SK-N-MC (cell line): Measurements from ENCODE around the gene EFR3B.

Experiments
- DNase-seq: peaks from one replicate; pipeline ENCODE4 v3.0.0-alpha.2; 2011; ENCODE audit warnings: low read depth, low spot score
- H3K27ac ChIP-seq: fragments of 200-600 bp; sonication (generic); 2 replicates; pipeline ENCODE4 v1.5.1; 2016; ENCODE audit warnings: mixed run types
- H3K36me3 ChIP-seq: fragments of 200-600 bp; sonication (generic); 2 replicates; pipeline ENCODE4 v1.6.1; 2017; ENCODE audit warnings: antibody characterized with exemption, low read length, mixed read lengths; ENCODE audit not compliant: insufficient read depth
- H3K4me3 ChIP-seq: fragments of 200-600 bp; sonication (generic); 2 replicates; pipeline ENCODE4 v1.5.1; 2016
- H3K9ac ChIP-seq: fragments of 200-600 bp; sonication (generic); 2 replicates; pipeline ENCODE4 v1.8.0; 2017; ENCODE audit warnings: mixed run types, mixed read lengths; ENCODE audit not compliant: insufficient read length
- H3K9me3 ChIP-seq: fragments of 200-600 bp; sonication (generic); 2 replicates; pipeline ENCODE4 v1.6.1; 2017; ENCODE audit warnings: low read depth, mild to moderate bottlenecking, antibody characterized with exemption, low read length, moderate library complexity, mixed read lengths
- EZH2 ChIP-seq: fragments of 200-600 bp; sonication (generic); IDR thresholded peaks from one replicate; pipeline ENCODE4 v1.6.1; 2017; ENCODE audit warnings: antibody characterized with exemption
- FOXP2 ChIP-seq: optimal IDR thresholded peaks from 2 replicates; pipeline ENCODE3; 2011; ENCODE audit warnings: mild to moderate bottlenecking, moderate library complexity; ENCODE audit not compliant: insufficient read depth; ENCODE audit errors: extremely low read length, control extremely low read depth
- POLR2AphosphoS5 ChIP-seq: IDR thresholded peaks from 2 replicates; pipeline ENCODE4 v1.6.1; 2012; ENCODE audit warnings: mild to moderate bottlenecking, low read depth, low read length, borderline replicate concordance

EFR3B gene

DNA sequence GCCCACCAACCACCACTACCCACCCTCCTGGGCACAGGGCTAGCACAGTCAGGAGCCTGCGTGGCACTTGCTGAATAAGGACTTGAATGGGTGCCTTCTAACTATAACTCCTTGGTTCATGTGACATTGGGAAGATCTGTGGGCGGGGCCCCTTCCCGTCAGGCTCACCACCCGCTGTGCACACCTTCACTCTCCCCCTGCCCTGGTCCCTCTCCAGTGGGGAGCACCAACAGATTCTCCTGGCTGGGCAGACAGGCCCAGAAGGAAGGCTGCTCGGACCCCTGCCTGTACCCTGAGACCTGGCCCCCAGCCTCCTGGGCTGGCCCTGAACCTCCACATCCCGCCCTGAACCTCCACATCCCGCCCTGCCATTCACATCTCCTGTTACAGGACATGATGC lies 159.9 kb downstream of the EFR3B start:
- no peak overlapping the region for H3K9ac ChIP-seq
- no peak overlapping the region for H3K27ac ChIP-seq
- TF ChIP-seq FOXP2 (no peak), EZH2 (no peak), POLR2AphosphoS5 (no peak)
- DNase-seq: no peak
- no peak overlapping the region for H3K4me3 ChIP-seq
- H3K9me3 ChIP-seq: no peaks in the 10 kb centered on the region
- H3K36me3 ChIP-seq: no peaks in the 10 kb centered on the region

DNA sequence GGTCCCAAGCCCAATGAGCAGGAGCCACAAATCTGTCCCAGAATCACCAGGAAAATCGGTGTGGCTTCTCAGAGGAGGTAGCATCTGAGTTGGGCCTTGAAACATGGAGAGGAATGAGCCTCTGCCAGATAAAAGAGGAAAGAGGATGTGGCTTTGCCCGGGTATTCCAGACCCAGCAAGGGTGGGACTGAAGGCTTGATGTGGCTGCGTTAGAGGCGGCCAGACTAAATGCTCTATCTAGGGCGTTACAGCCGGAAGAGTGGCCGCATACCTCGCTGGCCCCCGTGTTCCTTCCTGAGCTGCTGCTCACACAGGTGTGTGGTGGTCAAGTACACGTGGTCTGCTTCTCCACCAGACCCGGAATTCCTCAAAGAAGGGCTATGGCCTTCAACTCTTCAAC lies 160.4 kb downstream of the EFR3B start:
- no peak overlapping the region for H3K4me3 ChIP-seq
- no peaks in the 10 kb centered on the region for H3K36me3 ChIP-seq
- TF ChIP-seq EZH2 (no peak), POLR2AphosphoS5 (no peak), FOXP2 (no peak)
- no peaks in the 10 kb centered on the region for H3K9me3 ChIP-seq
- no peak overlapping the region for H3K27ac ChIP-seq
- DNase-seq: no peak
- H3K9ac ChIP-seq: no peak overlapping the region

DNA sequence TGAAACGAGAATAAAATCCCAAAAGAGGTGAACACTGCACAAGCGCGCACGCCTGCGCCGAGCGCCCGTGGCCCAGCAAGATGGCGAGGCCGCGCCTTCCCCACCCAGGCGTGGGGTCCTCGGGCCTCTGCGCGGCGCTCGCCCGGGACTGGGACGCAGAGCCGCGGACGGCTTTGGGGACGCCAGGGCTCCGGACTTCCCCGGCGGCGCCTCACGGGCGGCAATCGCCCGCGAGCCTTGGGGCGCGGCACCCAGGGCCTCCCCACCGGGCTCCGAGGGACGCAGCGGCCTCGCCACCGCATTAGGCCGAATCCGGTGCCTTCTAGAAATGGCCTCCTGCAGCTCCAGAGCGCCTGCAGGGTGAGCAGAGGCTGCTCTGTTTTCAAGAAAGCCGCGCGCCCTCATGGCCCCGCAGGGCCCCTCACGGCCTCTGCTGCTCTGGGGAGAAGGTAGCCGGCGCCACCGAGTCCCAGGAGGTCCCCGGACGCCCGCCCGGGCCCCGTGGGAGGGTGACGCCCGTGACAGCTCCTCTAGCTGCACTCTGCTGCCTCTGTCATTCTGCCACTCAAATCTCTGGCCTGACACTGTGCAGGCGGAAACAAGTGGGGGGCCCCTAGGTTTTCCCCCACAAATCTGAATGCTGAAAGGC lies 162.4 kb downstream of the EFR3B start:
- no peak for DNase-seq
- no peaks in the 10 kb centered on the region for H3K9me3 ChIP-seq
- H3K9ac ChIP-seq: no peak overlapping the region
- H3K27ac ChIP-seq: no peak overlapping the region
- H3K36me3 ChIP-seq: no peaks in the 10 kb centered on the region
- TF ChIP-seq EZH2: no peak
- no peak for TF ChIP-seq POLR2AphosphoS5
- no peak for TF ChIP-seq FOXP2
- no peak overlapping the region for H3K4me3 ChIP-seq

DNA sequence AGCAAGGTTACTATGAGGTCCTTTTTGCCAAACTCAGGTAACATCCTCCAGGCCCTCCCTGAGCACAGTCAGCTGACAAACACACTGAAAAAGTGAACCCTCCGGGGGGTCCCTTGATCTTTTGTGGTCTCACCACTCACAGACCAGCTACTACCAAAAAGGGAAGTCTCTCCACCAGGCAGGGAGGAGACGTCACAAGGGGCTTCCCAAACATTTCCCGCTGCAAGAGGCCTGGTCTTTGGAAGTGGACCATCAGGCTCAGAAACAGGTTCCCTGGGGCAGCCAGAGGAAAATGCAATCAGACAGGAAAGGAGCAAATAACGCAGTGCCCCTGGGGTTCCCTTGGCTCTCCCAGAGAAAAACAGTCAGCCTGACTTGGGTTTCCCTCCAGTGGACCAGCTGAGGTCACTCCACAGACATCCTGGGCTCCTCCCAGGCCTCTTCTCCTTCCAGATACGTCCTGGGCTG lies 165.2 kb downstream of the EFR3B start:
- Histone ChIP-seq H3K27ac (no peak overlapping the region), H3K36me3 (no peaks in the 10 kb centered on the region), H3K4me3 (no peak overlapping the region), H3K9ac (no peak overlapping the region), H3K9me3 (no peaks in the 10 kb centered on the region)
- TF ChIP-seq POLR2AphosphoS5 (no peak), FOXP2 (no peak)
- DNase-seq: no peak
